HG02610 (cell line): Measurements from ENCODE around the gene DUSP5.
"Not testable (repeated sequence)": the region's sequence is repeated elsewhere in the genome, so short reads cannot be mapped to it uniquely, and the experiment has no call there.

ENCODE experiments used
- ATAC-seq: cut with Tn5 transposase; IDR thresholded peaks from one replicate; pipeline ENCODE4 v1.9.1; 2021; ENCODE audit warnings: mild to moderate bottlenecking, moderate library complexity; ENCODE audit not compliant: unreplicated experiment

The DUSP5 gene

GRCh38 chr10:110497438-110498086, at the start of gene DUSP5:
Gene DUSP5, plus strand, starts transcription at chr10:110497907. Its CDS starts 215 bp downstream, at chr10:110498122.
- peak; percentile 58 for ATAC-seq

- ATAC-seq: peak; percentile 48
Measured at GRCh38 chr10:110448682-110449418, 48.9 kb upstream of the DUSP5 start.

GRCh38 chr10:110455446-110455845, 42.3 kb upstream of the DUSP5 start:
- ATAC-seq: no peak

- no peak for ATAC-seq
Measured at GRCh38 chr10:110456046-110456445, 41.7 kb upstream of the DUSP5 start.

GRCh38 chr10:110456523-110457091, 41.1 kb upstream of the DUSP5 start:
- ATAC-seq: no peak

- ATAC-seq: no peak
Measured at GRCh38 chr10:110457851-110458250, 39.9 kb upstream of the DUSP5 start.

GRCh38 chr10:110458266-110458920, 39.3 kb upstream of the DUSP5 start:
- no peak for ATAC-seq

- no peak for ATAC-seq
Measured at GRCh38 chr10:110459600-110459999, 38.1 kb upstream of the DUSP5 start.

- no peak for ATAC-seq
Measured at GRCh38 chr10:110460111-110460809, 37.4 kb upstream of the DUSP5 start.

GRCh38 chr10:110461088-110461487, 36.6 kb upstream of the DUSP5 start:
- ATAC-seq: no peak

GRCh38 chr10:110461530-110461929, 36.2 kb upstream of the DUSP5 start:
- ATAC-seq: no peak

- ATAC-seq: no peak
Measured at GRCh38 chr10:110462166-110463095, 35.3 kb upstream of the DUSP5 start.

- not testable (repeated sequence) for ATAC-seq
Measured at GRCh38 chr10:110468258-110468657, 29.4 kb upstream of the DUSP5 start.

GRCh38 chr10:110470541-110470940, 27.2 kb upstream of the DUSP5 start:
- not testable (repeated sequence) for ATAC-seq

GRCh38 chr10:110471566-110472139, 26.1 kb upstream of the DUSP5 start:
- no peak for ATAC-seq

- no peak for ATAC-seq
Measured at GRCh38 chr10:110474017-110474416, 23.7 kb upstream of the DUSP5 start.

GRCh38 chr10:110474826-110475225, 22.9 kb upstream of the DUSP5 start:
- ATAC-seq: no peak

GRCh38 chr10:110475722-110476515, 21.8 kb upstream of the DUSP5 start:
- no peak for ATAC-seq

- ATAC-seq: no peak
Measured at GRCh38 chr10:110479710-110480109, 18.0 kb upstream of the DUSP5 start.
